IMR-90 (cell line): ENCODE measurements around the gene ARHGEF7. TPM values are rescaled to one million over a fixed set of nuclear protein-coding genes. Genes with fewer than 3 reads are reported as not detected.

ENCODE experiments used
- ATAC-seq: fragments of 200-7000 bp; cut with Tn5 transposase; 2 replicates; pipeline ENCODE4 v1.9.1; 2020; ENCODE audit warnings: low read depth, mild to moderate bottlenecking, moderate library complexity
- BruUV-seq: library from RNA; stranded (reverse); fragments of 400-500 nt; replicated peaks from 2 replicates; lab custom pipeline; 2021; lab: Mats Ljungman, UMichigan
- CTCF ChIA-PET: fragments of 300-600 bp; formaldehyde crosslinking; extraction: SDS; loops from one replicate; lab custom pipeline; 2021; ENCODE audit warnings: antibody characterized with exemption; lab: Yijun Ruan, JAX
- POLR2A ChIA-PET: fragments of 300-600 bp; sonication (Branson Sonifier 250); formaldehyde crosslinking; loops from one replicate; lab custom pipeline; 2022; ENCODE audit warnings: antibody characterized with exemption; ENCODE audit not compliant: unreplicated experiment; lab: Charles Lee
- DNase-seq: peaks from one replicate; pipeline ENCODE4 v3.0.0; 2013
- H2AFZ ChIP-seq: replicated peaks from 2 replicates; pipeline ENCODE3; 2013; ENCODE audit warnings: low read length, mild to moderate bottlenecking; ENCODE audit not compliant: poor library complexity
- H2AK5ac ChIP-seq: 2 replicates; pipeline ENCODE4 v1.6.1; 2013; ENCODE audit warnings: low read depth, low read length, inconsistent platforms
- H2AK9ac ChIP-seq: replicated peaks from 2 replicates; pipeline ENCODE3; 2013; ENCODE audit warnings: mild to moderate bottlenecking, low read depth, low read length, moderate library complexity; ENCODE audit not compliant: poor library complexity
- H2BK120ac ChIP-seq: 2 replicates; pipeline ENCODE4 v1.6.1; 2013; ENCODE audit warnings: low read depth, low read length, inconsistent platforms
- H2BK15ac ChIP-seq: 3 replicates; pipeline ENCODE4 v1.6.1; 2013; ENCODE audit warnings: low read depth, low read length, inconsistent platforms
- H2BK20ac ChIP-seq: 2 replicates; pipeline ENCODE4 v1.6.1; 2013; ENCODE audit warnings: low read depth, mild to moderate bottlenecking, inconsistent platforms, low read length, moderate library complexity
- H2BK5ac ChIP-seq: 2 replicates; pipeline ENCODE4 v1.6.1; 2013; ENCODE audit warnings: mild to moderate bottlenecking, low read depth, low read length, inconsistent platforms; ENCODE audit not compliant: poor library complexity, severe bottlenecking
- H3K14ac ChIP-seq: replicated peaks from 2 replicates; pipeline ENCODE4 v1.6.1; 2013; ENCODE audit warnings: low read depth, low read length, inconsistent platforms
- H3K18ac ChIP-seq: 2 replicates; pipeline ENCODE4 v1.6.1; 2013; ENCODE audit warnings: low read depth, low read length, control low read depth
- H3K23ac ChIP-seq: 2 replicates; pipeline ENCODE4 v1.6.1; 2013; ENCODE audit warnings: low read depth, low read length, inconsistent platforms
- H3K27ac ChIP-seq: 2 replicates; pipeline ENCODE4 v1.5.1; 2013; ENCODE audit warnings: mild to moderate bottlenecking, control low read depth, low read length; ENCODE audit not compliant: insufficient read depth
- H3K27me3 ChIP-seq: 2 replicates; pipeline ENCODE4 v1.6.1; 2013; ENCODE audit warnings: low read length; ENCODE audit not compliant: control insufficient read depth, insufficient read depth
- H3K36me3 ChIP-seq: 2 replicates; pipeline ENCODE4 v1.6.1; 2013; ENCODE audit warnings: low read length, mixed read lengths; ENCODE audit not compliant: control insufficient read depth, insufficient read depth
- H3K4ac ChIP-seq: 2 replicates; pipeline ENCODE4 v1.6.1; 2013; ENCODE audit warnings: low read depth, low read length, inconsistent platforms
- H3K4me1 ChIP-seq: 2 replicates; pipeline ENCODE4 v1.6.1; 2013; ENCODE audit warnings: low read length, mixed read lengths; ENCODE audit not compliant: control insufficient read depth, insufficient read depth
- H3K4me2 ChIP-seq: 2 replicates; pipeline ENCODE4 v1.6.1; 2013; ENCODE audit warnings: low read depth, mild to moderate bottlenecking, control low read depth, low read length, moderate library complexity
- H3K4me3 ChIP-seq: 2 replicates; pipeline ENCODE4 v1.5.1; 2013; ENCODE audit warnings: low read depth, mild to moderate bottlenecking, control low read depth, low read length, moderate library complexity; ENCODE audit not compliant: insufficient read depth
- H3K56ac ChIP-seq: 2 replicates; pipeline ENCODE4 v1.6.1; 2013; ENCODE audit warnings: low read length, inconsistent platforms; ENCODE audit not compliant: insufficient read depth; ENCODE audit errors: extremely low read depth
- H3K79me1 ChIP-seq, 2 experiments: 2 replicates each; pipeline ENCODE4 v1.6.1; 2013; ENCODE audit warnings: low read length in 2 of 2, inconsistent platforms in 1 of 2, low read depth in 1 of 2
- H3K9ac ChIP-seq: 2 replicates; pipeline ENCODE4 v1.6.1; 2013; ENCODE audit warnings: low read depth, low read length, control low read depth
- H3K9me1 ChIP-seq: 2 replicates; pipeline ENCODE4 v1.6.1; 2013; ENCODE audit warnings: low read length, inconsistent platforms; ENCODE audit not compliant: insufficient read depth
- H3K9me3 ChIP-seq: 2 replicates; pipeline ENCODE4 v1.6.1; 2013; ENCODE audit warnings: low read length; ENCODE audit not compliant: control insufficient read depth, insufficient read depth
- H4K20me1 ChIP-seq: 2 replicates; pipeline ENCODE4 v1.6.1; 2013; ENCODE audit warnings: low read length, inconsistent platforms; ENCODE audit not compliant: insufficient read depth
- H4K5ac ChIP-seq: 2 replicates; pipeline ENCODE4 v1.6.1; 2013; ENCODE audit warnings: mild to moderate bottlenecking, low read depth, low read length, control low read depth
- H4K8ac ChIP-seq, 2 experiments: 2 replicates each; pipeline ENCODE4 v1.6.1; 2013; ENCODE audit warnings: low read depth in 2 of 2, low read length in 2 of 2, control low read depth in 1 of 2, inconsistent platforms in 1 of 2
- H4K91ac ChIP-seq: 2 replicates; pipeline ENCODE4 v1.6.1; 2013; ENCODE audit warnings: low read depth, low read length, inconsistent platforms; ENCODE audit not compliant: insufficient read depth
- CEBPB ChIP-seq: IDR thresholded peaks from 2 replicates; pipeline ENCODE4 v1.6.1; 2012; ENCODE audit warnings: low read depth, low read length, improper control_type of control experiment
- CHD1 ChIP-seq: IDR thresholded peaks from 2 replicates; pipeline ENCODE4 v1.6.1; 2012; ENCODE audit warnings: low read depth, low read length, improper control_type of control experiment
- ELK1 ChIP-seq: fragments of 150-350 bp; IDR thresholded peaks from 2 replicates; pipeline ENCODE4 v1.6.1; 2016; ENCODE audit warnings: low read depth, mild to moderate bottlenecking, low read length, moderate library complexity, borderline replicate concordance
- MAZ ChIP-seq: IDR thresholded peaks from 2 replicates; pipeline ENCODE4 v1.6.1; 2012; ENCODE audit warnings: low read depth, mild to moderate bottlenecking, low read length, improper control_type of control experiment, moderate library complexity, borderline replicate concordance
- MXI1 ChIP-seq: IDR thresholded peaks from 2 replicates; pipeline ENCODE4 v1.6.1; 2012; ENCODE audit warnings: low read depth, mild to moderate bottlenecking, low read length, moderate library complexity, borderline replicate concordance
- NFE2L2 ChIP-seq: fragments of 150-350 bp; IDR thresholded peaks from 2 replicates; pipeline ENCODE4 v1.6.1; 2016; ENCODE audit warnings: low read depth, mild to moderate bottlenecking, low read length
- POLR2A ChIP-seq: IDR thresholded peaks from 2 replicates; pipeline ENCODE4 v1.6.1; 2012; ENCODE audit warnings: mild to moderate bottlenecking, low read depth, low read length
- RAD21 ChIP-seq: IDR thresholded peaks from 2 replicates; pipeline ENCODE4 v1.6.1; 2012; ENCODE audit warnings: low read length, improper control_type of control experiment
- RFX5 ChIP-seq: IDR thresholded peaks from 2 replicates; pipeline ENCODE4 v1.8.0; 2012; ENCODE audit warnings: low read depth, mild to moderate bottlenecking, low read length, moderate library complexity
- WGBS, 2 experiments: methylation state at CpG; one replicate each; pipeline versions ENCODE4 v1.1.5 to v1.1.7; 2013; ENCODE audit warnings: missing lambda C conversion rate in 2 of 2; ENCODE audit not compliant: insufficient read length in 1 of 2; ENCODE audit errors: extremely low coverage in 2 of 2; 5-methylcytosine and 5-hydroxymethylcytosine counted together
- dilution Hi-C: fragments of 300-500 bp; cut with HindIII; formaldehyde crosslinking; loops from one replicate; pipeline ENCODE4 v1.14.3; 2018; ENCODE audit warnings: low sequenced_read_pairs; ENCODE audit not compliant: unreplicated experiment
- in situ Hi-C: fragments of 300-500 bp; cut with MboI; formaldehyde crosslinking; loops from 3 replicates; pipeline ENCODE4 v1.14.3; 2019; ENCODE audit warnings: low sequenced_read_pairs, inconsistent platforms, mixed read lengths
- intact Hi-C: fragments of 100-400 bp; cut with micrococcal nuclease; formaldehyde crosslinking; loops from 2 replicates; pipeline ENCODE4 v1.10.0; 2022
- polyA plus RNA-seq, 3 experiments: library from polyadenylated mRNA; depleted of rRNA; stranded (reverse); fragments of >200 nt; gene quantifications; 2 replicates each; pipeline ENCODE4 v1.2.3, GENCODE V29; 2012; ENCODE audit warnings: low replicate concordance in 1 of 3
- total RNA-seq: library from RNA; depleted of rRNA; stranded (reverse); fragments of >200 nt; gene quantifications from 2 replicates; pipeline ENCODE4 v1.2.3, GENCODE V29; 2012
- TF ChIP-seq, protein P1 (sequence below): conservative IDR thresholded peaks from 2 replicates; pipeline ENCODE4 v1.5.1; 2012; ENCODE audit warnings: mild to moderate bottlenecking, low read depth, low read length, improper control_type of control experiment
- TF ChIP-seq, protein P2 (sequence below): fragments of 150-350 bp; IDR thresholded peaks from 2 replicates; pipeline ENCODE4 v1.6.1; 2017; ENCODE audit warnings: mild to moderate bottlenecking, antibody characterized with exemption, low read length, low read depth

ARHGEF7 gene
- total and polyA plus RNA-seq, 2 of the 4 experiments (the other 2 are of a cell fraction), result 32.9 to 59.0 TPM

DNA sequence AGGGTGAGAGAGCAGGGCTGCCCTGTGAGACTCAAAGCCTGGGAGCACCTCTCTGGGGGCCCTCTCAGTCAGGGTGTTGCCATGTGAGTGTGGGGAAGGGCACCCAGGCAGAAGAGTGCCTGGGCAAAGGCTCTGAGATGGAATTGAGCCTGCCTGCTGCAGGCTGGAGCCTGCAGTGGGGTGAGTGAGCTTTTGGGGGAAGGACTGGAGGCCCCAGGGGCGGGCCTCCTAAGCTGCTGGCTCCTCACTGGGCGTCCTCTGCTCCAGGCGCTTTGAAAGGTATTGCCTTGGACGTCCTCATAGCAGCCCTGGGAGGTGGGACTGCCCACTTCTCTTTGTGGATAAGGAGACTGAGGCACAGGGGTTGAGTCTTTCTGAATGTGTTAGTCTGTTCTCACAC, 60.3 kb downstream of the ARHGEF7 start:
- Histone ChIP-seq H3K36me3 (peaks cover 8% of the 10 kb centered on the region; the same call in 1 of the 2 replicates), H2AFZ (no peak overlapping the region), H3K9me3 (no peaks in the 10 kb centered on the region), H3K9me1 (peaks cover 37% of the 10 kb centered on the region), H3K9ac (no peak overlapping the region), H3K4me3 (no peak overlapping the region), H2BK15ac (no peak overlapping the region), H4K20me1 (peaks cover 92% of the 10 kb centered on the region), H2BK120ac (no peak overlapping the region), H3K4ac (no peak overlapping the region), H3K23ac (no peak overlapping the region), H3K14ac (no peak overlapping the region), H2AK9ac (no peak overlapping the region), H3K27me3 (no peaks in the 10 kb centered on the region), H3K27ac (no peak overlapping the region), H4K5ac (no peak overlapping the region), H2AK5ac (no peak overlapping the region), H2BK5ac (no peak overlapping the region), H2BK20ac (no peak overlapping the region), H3K4me1 (peaks cover 11% of the 10 kb centered on the region), H4K91ac (no peak overlapping the region), H3K56ac (no peak overlapping the region), H3K79me1 (peaks cover 59 to 96% of the 10 kb centered on the region in 2 experiments), H4K8ac (no peak overlapping the region), H3K18ac (no peak overlapping the region), H3K4me2 (no peak overlapping the region)
- WGBS, 2 experiments, result no CpG with 5 or more reads among the region's 4 CpGs
- ChIA-PET POLR2A (no interaction called here), CTCF (no interaction called here)
- ATAC-seq, result no peak
- no peak for DNase-seq
- dilution Hi-C loops (no loop called here), intact Hi-C loops (no loop called here), in situ Hi-C loops (no loop called here)
- no TSS peak for BruUV-seq
- TF ChIP-seq, protein P1, sequence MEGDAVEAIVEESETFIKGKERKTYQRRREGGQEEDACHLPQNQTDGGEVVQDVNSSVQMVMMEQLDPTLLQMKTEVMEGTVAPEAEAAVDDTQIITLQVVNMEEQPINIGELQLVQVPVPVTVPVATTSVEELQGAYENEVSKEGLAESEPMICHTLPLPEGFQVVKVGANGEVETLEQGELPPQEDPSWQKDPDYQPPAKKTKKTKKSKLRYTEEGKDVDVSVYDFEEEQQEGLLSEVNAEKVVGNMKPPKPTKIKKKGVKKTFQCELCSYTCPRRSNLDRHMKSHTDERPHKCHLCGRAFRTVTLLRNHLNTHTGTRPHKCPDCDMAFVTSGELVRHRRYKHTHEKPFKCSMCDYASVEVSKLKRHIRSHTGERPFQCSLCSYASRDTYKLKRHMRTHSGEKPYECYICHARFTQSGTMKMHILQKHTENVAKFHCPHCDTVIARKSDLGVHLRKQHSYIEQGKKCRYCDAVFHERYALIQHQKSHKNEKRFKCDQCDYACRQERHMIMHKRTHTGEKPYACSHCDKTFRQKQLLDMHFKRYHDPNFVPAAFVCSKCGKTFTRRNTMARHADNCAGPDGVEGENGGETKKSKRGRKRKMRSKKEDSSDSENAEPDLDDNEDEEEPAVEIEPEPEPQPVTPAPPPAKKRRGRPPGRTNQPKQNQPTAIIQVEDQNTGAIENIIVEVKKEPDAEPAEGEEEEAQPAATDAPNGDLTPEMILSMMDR, result no peak
- TF ChIP-seq CEBPB, result no peak
- no peak for TF ChIP-seq ELK1
- TF ChIP-seq, protein P2, sequence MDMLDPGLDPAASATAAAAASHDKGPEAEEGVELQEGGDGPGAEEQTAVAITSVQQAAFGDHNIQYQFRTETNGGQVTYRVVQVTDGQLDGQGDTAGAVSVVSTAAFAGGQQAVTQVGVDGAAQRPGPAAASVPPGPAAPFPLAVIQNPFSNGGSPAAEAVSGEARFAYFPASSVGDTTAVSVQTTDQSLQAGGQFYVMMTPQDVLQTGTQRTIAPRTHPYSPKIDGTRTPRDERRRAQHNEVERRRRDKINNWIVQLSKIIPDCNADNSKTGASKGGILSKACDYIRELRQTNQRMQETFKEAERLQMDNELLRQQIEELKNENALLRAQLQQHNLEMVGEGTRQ, result no peak
- no peak for TF ChIP-seq MXI1
- TF ChIP-seq RFX5, result no peak
- no peak for TF ChIP-seq NFE2L2
- TF ChIP-seq MAZ, result no peak
- TF ChIP-seq POLR2A, result no peak
- TF ChIP-seq CHD1, result no peak
- TF ChIP-seq RAD21, result no peak
